ENCODE data around the gene MARCHF10.

DNA sequence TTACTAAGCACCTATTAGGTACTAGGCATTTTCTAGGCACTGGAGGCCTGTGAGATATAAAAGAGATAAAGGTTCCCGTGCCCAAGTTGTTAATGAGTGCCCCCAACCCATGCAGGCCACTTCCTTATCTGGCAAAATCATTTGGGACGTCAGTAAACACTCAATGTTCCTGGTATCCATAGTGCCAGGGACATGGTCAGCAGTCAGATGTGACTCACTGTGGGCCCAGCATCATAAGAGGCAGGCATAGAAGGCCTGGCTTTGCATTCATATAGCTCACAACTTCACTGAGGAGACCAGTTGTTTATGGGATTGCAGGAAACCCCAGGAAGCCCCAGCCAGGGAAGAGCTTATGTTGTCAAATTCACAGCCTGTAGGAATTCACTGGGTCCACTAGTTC lies 99.5 kb downstream of the MARCHF10 start:
- TF ChIP-seq, protein P1, sequence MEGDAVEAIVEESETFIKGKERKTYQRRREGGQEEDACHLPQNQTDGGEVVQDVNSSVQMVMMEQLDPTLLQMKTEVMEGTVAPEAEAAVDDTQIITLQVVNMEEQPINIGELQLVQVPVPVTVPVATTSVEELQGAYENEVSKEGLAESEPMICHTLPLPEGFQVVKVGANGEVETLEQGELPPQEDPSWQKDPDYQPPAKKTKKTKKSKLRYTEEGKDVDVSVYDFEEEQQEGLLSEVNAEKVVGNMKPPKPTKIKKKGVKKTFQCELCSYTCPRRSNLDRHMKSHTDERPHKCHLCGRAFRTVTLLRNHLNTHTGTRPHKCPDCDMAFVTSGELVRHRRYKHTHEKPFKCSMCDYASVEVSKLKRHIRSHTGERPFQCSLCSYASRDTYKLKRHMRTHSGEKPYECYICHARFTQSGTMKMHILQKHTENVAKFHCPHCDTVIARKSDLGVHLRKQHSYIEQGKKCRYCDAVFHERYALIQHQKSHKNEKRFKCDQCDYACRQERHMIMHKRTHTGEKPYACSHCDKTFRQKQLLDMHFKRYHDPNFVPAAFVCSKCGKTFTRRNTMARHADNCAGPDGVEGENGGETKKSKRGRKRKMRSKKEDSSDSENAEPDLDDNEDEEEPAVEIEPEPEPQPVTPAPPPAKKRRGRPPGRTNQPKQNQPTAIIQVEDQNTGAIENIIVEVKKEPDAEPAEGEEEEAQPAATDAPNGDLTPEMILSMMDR (IDR thresholded peaks at IDR 0.05) = no peak
- TF ChIP-seq POLR2A (IDR thresholded peaks at IDR 0.05) = no peak
